GM19463 (cell line): ENCODE measurements around the gene MTFR1L.

ENCODE experiments used
- ATAC-seq: cut with Tn5 transposase; IDR thresholded peaks from one replicate; pipeline ENCODE4 v1.9.1; 2021; ENCODE audit warnings: mild to moderate bottlenecking, moderate library complexity; ENCODE audit not compliant: unreplicated experiment

The MTFR1L gene

GRCh38 chr1:25875856-25876692 lies 56.3 kb downstream of the MTFR1L start:
- ATAC-seq, result peak; percentile 34

- ATAC-seq, result no peak
These were observed 56.9 kb downstream of the MTFR1L start for GRCh38 chr1:25876693-25877077.

- no peak for ATAC-seq
These were observed 57.4 kb downstream of the MTFR1L start for GRCh38 chr1:25877155-25877554.

- no peak for ATAC-seq
These were observed 58.9 kb downstream of the MTFR1L start for GRCh38 chr1:25878690-25879089.

- no peak for ATAC-seq
These were observed 59.9 kb downstream of the MTFR1L start for GRCh38 chr1:25879675-25880074.

GRCh38 chr1:25880518-25880917 lies 60.8 kb downstream of the MTFR1L start:
- ATAC-seq, result no peak

GRCh38 chr1:25881266-25881665 lies 61.5 kb downstream of the MTFR1L start:
- ATAC-seq, result no peak
